ENCODE data around the gene SPSB3. TPM values are rescaled to one million over a fixed set of nuclear protein-coding genes. Genes with fewer than 3 reads are reported as not detected.

Gene SPSB3
- total and polyA plus RNA-seq, 2 donors (not counting 1 experiment from before 2014, with no cell fraction given) = 9.6 to 32.7 TPM

DNA sequence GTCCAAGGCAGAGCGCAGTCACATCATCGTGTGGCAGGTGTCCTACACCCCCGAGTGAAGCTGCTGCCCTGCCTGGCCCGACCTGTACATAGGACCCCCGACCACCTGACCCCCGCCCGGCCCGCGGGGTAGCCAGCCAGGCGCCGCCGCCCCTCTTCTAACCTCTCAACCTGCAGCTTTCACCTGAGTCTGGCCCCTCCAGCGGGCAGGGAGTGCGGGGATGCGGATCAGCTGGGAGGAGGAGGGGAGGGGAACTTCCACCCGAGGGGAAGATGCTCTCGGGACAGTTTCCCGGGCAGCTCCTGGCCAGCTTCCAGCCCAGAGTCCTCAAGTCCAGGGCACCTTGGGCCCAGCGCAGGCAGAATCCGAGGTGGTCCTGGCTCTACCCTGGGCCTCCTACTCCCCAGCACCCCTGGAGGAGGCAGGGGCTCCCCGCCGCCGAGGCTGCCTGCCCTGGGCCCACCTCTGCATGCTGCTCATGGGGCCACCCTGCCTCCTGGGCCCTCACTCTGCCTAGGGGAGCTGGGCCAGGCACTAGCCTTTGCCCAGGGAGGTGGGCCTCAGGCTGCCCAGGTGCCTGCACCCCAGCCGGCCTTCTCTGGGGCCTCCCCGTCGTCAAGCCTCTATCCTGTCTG is 13.5 kb downstream of the SPSB3 start:
- no peak overlapping the region for H3K27ac ChIP-seq (ENCODE audit: insufficient read depth, low read length)
- TF ChIP-seq, protein P1, sequence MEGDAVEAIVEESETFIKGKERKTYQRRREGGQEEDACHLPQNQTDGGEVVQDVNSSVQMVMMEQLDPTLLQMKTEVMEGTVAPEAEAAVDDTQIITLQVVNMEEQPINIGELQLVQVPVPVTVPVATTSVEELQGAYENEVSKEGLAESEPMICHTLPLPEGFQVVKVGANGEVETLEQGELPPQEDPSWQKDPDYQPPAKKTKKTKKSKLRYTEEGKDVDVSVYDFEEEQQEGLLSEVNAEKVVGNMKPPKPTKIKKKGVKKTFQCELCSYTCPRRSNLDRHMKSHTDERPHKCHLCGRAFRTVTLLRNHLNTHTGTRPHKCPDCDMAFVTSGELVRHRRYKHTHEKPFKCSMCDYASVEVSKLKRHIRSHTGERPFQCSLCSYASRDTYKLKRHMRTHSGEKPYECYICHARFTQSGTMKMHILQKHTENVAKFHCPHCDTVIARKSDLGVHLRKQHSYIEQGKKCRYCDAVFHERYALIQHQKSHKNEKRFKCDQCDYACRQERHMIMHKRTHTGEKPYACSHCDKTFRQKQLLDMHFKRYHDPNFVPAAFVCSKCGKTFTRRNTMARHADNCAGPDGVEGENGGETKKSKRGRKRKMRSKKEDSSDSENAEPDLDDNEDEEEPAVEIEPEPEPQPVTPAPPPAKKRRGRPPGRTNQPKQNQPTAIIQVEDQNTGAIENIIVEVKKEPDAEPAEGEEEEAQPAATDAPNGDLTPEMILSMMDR (conservative IDR thresholded peaks at IDR 0.05 in 1 of 2, IDR thresholded peaks at IDR 0.05 in 1 of 2; ENCODE audit: low read depth in 1 of 2, low read length in 2 of 2) = no peak
- no peak for TF ChIP-seq EZH2 (IDR thresholded peaks at IDR 0.05; ENCODE audit: low read length, missing control alignments)

DNA sequence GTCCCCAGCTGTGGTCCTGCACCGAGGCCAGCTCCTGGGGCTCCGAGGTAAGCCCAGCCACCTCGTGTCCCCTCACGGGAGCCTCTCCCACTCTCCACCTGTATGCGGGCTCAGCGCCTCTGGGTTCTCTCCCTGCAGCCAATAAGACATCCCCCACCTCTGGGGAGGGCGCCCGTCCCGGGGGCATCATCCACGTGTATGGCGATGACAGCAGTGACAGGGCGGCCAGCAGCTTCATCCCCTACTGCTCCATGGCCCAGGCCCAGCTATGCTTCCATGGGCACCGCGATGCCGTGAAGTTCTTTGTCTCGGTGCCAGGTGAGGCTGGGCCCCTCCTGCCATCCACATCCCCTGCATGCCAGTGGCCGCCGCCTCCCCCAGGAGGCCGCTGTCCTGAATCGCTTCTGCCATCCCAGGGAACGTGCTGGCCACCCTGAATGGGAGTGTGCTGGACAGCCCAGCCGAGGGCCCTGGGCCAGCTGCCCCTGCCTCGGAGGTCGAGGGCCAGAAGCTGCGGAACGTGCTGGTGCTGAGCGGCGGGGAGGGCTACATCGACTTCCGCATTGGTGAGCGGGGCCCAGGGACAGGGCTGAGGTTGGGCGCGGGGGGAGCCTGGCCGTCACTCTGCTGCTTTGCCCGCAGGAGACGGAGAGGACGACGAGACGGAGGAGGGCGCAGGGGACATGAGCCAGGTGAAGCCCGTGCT is 14.2 kb downstream of the SPSB3 start:
- H2AFZ ChIP-seq (ENCODE audit: low read length) = no peak overlapping the region
- no peak overlapping the region for H3K27ac ChIP-seq (ENCODE audit: insufficient read depth, low read length)
- H3K9me3 ChIP-seq (ENCODE audit: control insufficient read depth, insufficient read depth, low read depth, low read length) = no peaks in the 10 kb centered on the region
- H3K4me3 ChIP-seq (replicated peaks in 1 of 4; ENCODE audit: control extremely low read depth in 1 of 4, insufficient read depth in 1 of 4, low read depth in 3 of 4, low read length in 4 of 4) = no peak overlapping the region
- no peaks in the 10 kb centered on the region for H3K27me3 ChIP-seq (ENCODE audit: control insufficient read depth, insufficient read depth, low read length)
- H4K20me1 ChIP-seq (ENCODE audit: control insufficient read depth, extremely low read depth, insufficient read depth, low read length) = no peaks in the 10 kb centered on the region
- DNase-seq (ENCODE audit: low read depth in 2 of 2) = no peak
- no peak overlapping the region for H3K4me2 ChIP-seq (ENCODE audit: extremely low read depth, insufficient read depth, low read length)
- TF ChIP-seq, protein P1 (conservative IDR thresholded peaks at IDR 0.05 in 1 of 2, IDR thresholded peaks at IDR 0.05 in 1 of 2; ENCODE audit: low read depth in 1 of 2, low read length in 2 of 2) = no peak
- TF ChIP-seq EZH2 (IDR thresholded peaks at IDR 0.05; ENCODE audit: low read length, missing control alignments) = no peak
- no peak overlapping the region for H3K9ac ChIP-seq (ENCODE audit: insufficient read depth, low read length)
- peaks cover 11% of the 10 kb centered on the region for H3K79me2 ChIP-seq (ENCODE audit: control insufficient read depth, insufficient read depth, low read length)
- peaks cover 12% of the 10 kb centered on the region for H3K4me1 ChIP-seq (ENCODE audit: control insufficient read depth, extremely low read depth, insufficient read depth, low read length)
- H3K36me3 ChIP-seq (ENCODE audit: control insufficient read depth, insufficient read depth, low read length) = peaks cover 42% of the 10 kb centered on the region

More for the DNA sequence above, 13.5 kb downstream of the SPSB3 start:
- Histone ChIP-seq H2AFZ (ENCODE audit: low read length) (no peak overlapping the region), H3K4me2 (ENCODE audit: extremely low read depth, insufficient read depth, low read length) (no peak overlapping the region), H3K4me1 (ENCODE audit: control insufficient read depth, extremely low read depth, insufficient read depth, low read length) (peaks cover 12% of the 10 kb centered on the region), H3K36me3 (ENCODE audit: control insufficient read depth, insufficient read depth, low read length) (peaks cover 40% of the 10 kb centered on the region), H4K20me1 (ENCODE audit: control insufficient read depth, extremely low read depth, insufficient read depth, low read length) (no peaks in the 10 kb centered on the region), H3K27me3 (ENCODE audit: control insufficient read depth, insufficient read depth, low read length) (no peaks in the 10 kb centered on the region), H3K4me3 (replicated peaks in 1 of 4; ENCODE audit: control extremely low read depth in 1 of 4, insufficient read depth in 1 of 4, low read depth in 3 of 4, low read length in 4 of 4) (no peak overlapping the region), H3K9me3 (ENCODE audit: control insufficient read depth, insufficient read depth, low read depth, low read length) (no peaks in the 10 kb centered on the region), H3K9ac (ENCODE audit: insufficient read depth, low read length) (no peak overlapping the region), H3K79me2 (ENCODE audit: control insufficient read depth, insufficient read depth, low read length) (peaks cover 15% of the 10 kb centered on the region)
- no peak for DNase-seq (ENCODE audit: low read depth in 2 of 2)

DNA sequence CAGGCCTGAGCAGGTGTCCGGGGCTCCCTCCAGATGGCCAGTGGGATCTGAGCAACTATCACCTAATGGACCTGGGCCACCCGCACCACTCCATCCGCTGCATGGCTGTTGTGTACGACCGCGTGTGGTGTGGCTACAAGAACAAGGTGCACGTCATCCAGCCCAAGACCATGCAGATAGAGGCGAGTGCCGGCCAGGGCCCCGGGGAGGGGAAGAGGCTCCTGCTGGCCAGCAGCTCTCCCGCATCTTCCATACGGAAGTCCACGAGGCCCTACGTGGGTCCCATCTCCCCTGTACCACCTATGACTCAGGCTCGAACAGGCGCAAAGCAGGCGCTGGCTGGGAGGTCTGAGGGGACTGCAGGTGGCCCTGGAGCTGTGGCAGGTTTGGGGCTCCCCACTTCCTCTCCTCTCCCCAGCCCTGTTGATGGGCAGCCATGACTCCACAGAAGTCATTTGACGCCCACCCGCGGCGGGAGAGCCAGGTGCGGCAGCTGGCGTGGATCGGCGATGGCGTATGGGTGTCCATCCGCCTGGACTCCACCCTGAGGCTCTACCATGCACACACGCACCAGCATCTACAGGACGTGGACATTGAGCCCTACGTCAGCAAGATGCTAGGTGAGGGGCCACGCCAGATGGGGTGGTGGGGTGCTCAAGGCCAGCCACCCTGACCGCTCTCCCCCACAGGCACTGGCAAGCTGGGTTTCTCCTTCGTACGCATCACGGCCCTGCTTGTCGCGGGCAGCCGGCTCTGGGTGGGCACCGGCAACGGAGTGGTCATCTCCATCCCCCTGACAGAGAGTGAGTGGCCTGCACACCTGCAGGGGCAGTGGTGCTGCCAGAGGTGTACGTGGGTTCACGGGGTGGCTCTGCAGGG is 15.0 kb downstream of the SPSB3 start:
- H3K79me2 ChIP-seq (ENCODE audit: control insufficient read depth, insufficient read depth, low read length) = peaks cover 6% of the 10 kb centered on the region
- H3K4me2 ChIP-seq (ENCODE audit: extremely low read depth, insufficient read depth, low read length) = no peak overlapping the region
- H4K20me1 ChIP-seq (ENCODE audit: control insufficient read depth, extremely low read depth, insufficient read depth, low read length) = no peaks in the 10 kb centered on the region
- H3K27ac ChIP-seq (ENCODE audit: insufficient read depth, low read length) = no peak overlapping the region
- H3K36me3 ChIP-seq (ENCODE audit: control insufficient read depth, insufficient read depth, low read length) = peaks cover 47% of the 10 kb centered on the region
- no peak for TF ChIP-seq EZH2 (IDR thresholded peaks at IDR 0.05; ENCODE audit: low read length, missing control alignments)
- TF ChIP-seq, protein P1 (conservative IDR thresholded peaks at IDR 0.05 in 1 of 2, IDR thresholded peaks at IDR 0.05 in 1 of 2; ENCODE audit: low read depth in 1 of 2, low read length in 2 of 2) = no peak
- H3K9me3 ChIP-seq (ENCODE audit: control insufficient read depth, insufficient read depth, low read depth, low read length) = no peaks in the 10 kb centered on the region
- H2AFZ ChIP-seq (ENCODE audit: low read length) = no peak overlapping the region
- no peak overlapping the region for H3K4me3 ChIP-seq (replicated peaks in 1 of 4; ENCODE audit: control extremely low read depth in 1 of 4, insufficient read depth in 1 of 4, low read depth in 3 of 4, low read length in 4 of 4)
- peaks cover 12% of the 10 kb centered on the region for H3K4me1 ChIP-seq (ENCODE audit: control insufficient read depth, extremely low read depth, insufficient read depth, low read length)
- no peak overlapping the region for H3K9ac ChIP-seq (ENCODE audit: insufficient read depth, low read length)
- H3K27me3 ChIP-seq (ENCODE audit: control insufficient read depth, insufficient read depth, low read length) = no peaks in the 10 kb centered on the region
- no peak for DNase-seq (ENCODE audit: low read depth in 2 of 2)

Data from fibroblast of lung (primary cell).